ENCODE results near the gene NEU4. TPM values are rescaled to one million over a fixed set of nuclear protein-coding genes. Genes with fewer than 3 reads are reported as not detected.

Gene NEU4
- total RNA-seq, 1 experiment from 2014 or later = 3.9 TPM

- intact Hi-C loops (cut with micrococcal nuclease; ENCODE audit: unreplicated experiment) = no loop called here
- no peaks in the 10 kb centered on the region for H3K27me3 ChIP-seq (replicated peaks; ENCODE audit: control insufficient read depth, insufficient read depth, low read length)
- H3K36me3 ChIP-seq (ENCODE audit: control insufficient read depth, insufficient read depth, low read length) = no peaks in the 10 kb centered on the region
- no peaks in the 10 kb centered on the region for H3K9me3 Mint-ChIP-seq (ENCODE audit: unreplicated experiment)
- H3K4me3 ChIP-seq (ENCODE audit: low read depth, low read length) = no peak overlapping the region
- H3K9me3 ChIP-seq = no peaks in the 10 kb centered on the region
- H3K27me3 Mint-ChIP-seq (ENCODE audit: insufficient read depth, unreplicated experiment) = no peaks in the 10 kb centered on the region
- H3K4me3 Mint-ChIP-seq (ENCODE audit: unreplicated experiment) = no peak overlapping the region
- BruUV-seq (replicated peaks) = no TSS peak
- no peak overlapping the region for H3K27ac Mint-ChIP-seq (ENCODE audit: unreplicated experiment)
- TF ChIP-seq CTCF (IDR thresholded peaks at IDR 0.05; ENCODE audit: insufficient read depth in 1 of 2, low read depth in 1 of 2, low read length in 1 of 2, severe bottlenecking in 1 of 2, unreplicated experiment in 1 of 2) = no peak
- DNase-seq = no peak
- ChIA-PET CTCF (no interaction called here), POLR2A (no interaction called here)
- H3K36me3 Mint-ChIP-seq (ENCODE audit: insufficient read depth, unreplicated experiment) = peaks cover 5% of the 10 kb centered on the region
- H3K4me1 Mint-ChIP-seq (ENCODE audit: low read depth, unreplicated experiment) = no peaks in the 10 kb centered on the region
- no peaks in the 10 kb centered on the region for H3K4me1 ChIP-seq
These were observed 3.1 kb downstream of the NEU4 start for GRCh38 chr2:241811952-241812729.

DNA sequence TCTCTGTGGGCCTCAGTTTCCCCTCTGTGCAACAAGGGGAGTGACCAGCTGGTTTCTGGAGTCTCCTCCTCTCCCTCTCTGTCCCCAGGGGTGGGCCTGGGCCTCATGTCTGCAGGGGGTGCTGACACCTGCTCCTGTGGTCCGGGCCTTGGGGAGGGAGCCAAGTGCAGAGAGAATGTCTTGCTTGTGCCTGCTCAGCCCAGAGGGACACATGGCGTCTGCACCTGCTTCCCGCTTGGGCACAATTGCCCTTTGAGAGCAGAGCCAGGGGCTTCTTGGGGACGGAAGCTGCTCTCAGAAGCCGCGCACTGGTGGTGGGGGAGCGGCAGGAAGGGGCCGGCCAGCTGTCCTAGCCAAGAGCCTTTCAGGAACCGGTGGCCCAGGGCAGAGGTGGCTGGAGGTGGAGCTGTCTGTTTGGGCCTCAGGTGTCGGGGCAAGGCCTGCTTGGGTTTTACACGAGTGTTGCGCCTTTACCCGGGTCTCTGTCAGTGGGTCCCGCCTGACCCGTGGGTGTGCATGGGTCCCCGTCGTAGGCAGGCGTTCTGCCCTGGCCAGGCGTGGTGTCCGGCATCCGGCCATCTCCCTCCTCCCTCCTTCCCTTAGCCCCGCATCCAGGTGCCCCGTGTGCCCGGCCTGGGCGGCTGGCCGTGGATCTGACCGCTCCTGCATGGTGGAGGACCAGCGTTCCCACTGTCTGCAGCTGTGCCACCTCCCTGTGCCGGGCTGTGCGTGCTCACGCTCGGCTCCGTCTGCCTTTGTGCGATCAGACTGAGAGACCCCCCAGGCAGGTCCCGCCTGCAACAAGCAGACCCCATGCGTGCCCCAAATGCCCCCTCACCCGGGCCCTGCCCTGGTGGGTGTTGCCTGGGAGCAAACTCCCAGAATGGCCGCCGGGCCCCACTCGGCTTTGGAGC is 4.0 kb downstream of the NEU4 start:
- ChIA-PET POLR2A (no interaction called here), CTCF (no interaction called here)
- no peak for DNase-seq
- no TSS peak for BruUV-seq (replicated peaks)
- TF ChIP-seq CTCF (IDR thresholded peaks at IDR 0.05; ENCODE audit: insufficient read depth in 1 of 2, low read depth in 1 of 2, low read length in 1 of 2, severe bottlenecking in 1 of 2, unreplicated experiment in 1 of 2) = no peak
- H3K4me1 ChIP-seq = no peaks in the 10 kb centered on the region
- Mint-ChIP-seq H3K9me3 (ENCODE audit: unreplicated experiment) (no peaks in the 10 kb centered on the region), H3K27me3 (ENCODE audit: insufficient read depth, unreplicated experiment) (no peaks in the 10 kb centered on the region), H3K27ac (ENCODE audit: unreplicated experiment) (no peak overlapping the region), H3K36me3 (ENCODE audit: insufficient read depth, unreplicated experiment) (peaks cover 5% of the 10 kb centered on the region), H3K4me3 (ENCODE audit: unreplicated experiment) (no peak overlapping the region), H3K4me1 (ENCODE audit: low read depth, unreplicated experiment) (no peaks in the 10 kb centered on the region)
- H3K9me3 ChIP-seq = no peaks in the 10 kb centered on the region
- intact Hi-C loops (cut with micrococcal nuclease; ENCODE audit: unreplicated experiment) = no loop called here
- no peaks in the 10 kb centered on the region for H3K36me3 ChIP-seq (ENCODE audit: control insufficient read depth, insufficient read depth, low read length)
- no peaks in the 10 kb centered on the region for H3K27me3 ChIP-seq (replicated peaks; ENCODE audit: control insufficient read depth, insufficient read depth, low read length)
- H3K4me3 ChIP-seq (ENCODE audit: low read depth, low read length) = no peak overlapping the region

- H3K9me3 Mint-ChIP-seq (ENCODE audit: unreplicated experiment) = no peaks in the 10 kb centered on the region
- no peaks in the 10 kb centered on the region for H3K27me3 Mint-ChIP-seq (ENCODE audit: insufficient read depth, unreplicated experiment)
- H3K4me3 ChIP-seq (ENCODE audit: low read depth, low read length) = no peak overlapping the region
- no peak for TF ChIP-seq CTCF (IDR thresholded peaks at IDR 0.05; ENCODE audit: insufficient read depth in 1 of 2, low read depth in 1 of 2, low read length in 1 of 2, severe bottlenecking in 1 of 2, unreplicated experiment in 1 of 2)
- H3K9me3 ChIP-seq = no peaks in the 10 kb centered on the region
- no peaks in the 10 kb centered on the region for H3K4me1 ChIP-seq
- peaks cover 5% of the 10 kb centered on the region for H3K36me3 Mint-ChIP-seq (ENCODE audit: insufficient read depth, unreplicated experiment)
- no peak for DNase-seq
- BruUV-seq (replicated peaks) = no TSS peak
- H3K4me3 Mint-ChIP-seq (ENCODE audit: unreplicated experiment) = no peak overlapping the region
- no peak overlapping the region for H3K27ac Mint-ChIP-seq (ENCODE audit: unreplicated experiment)
- ChIA-PET CTCF (no interaction called here), POLR2A (no interaction called here)
- no peaks in the 10 kb centered on the region for H3K36me3 ChIP-seq (ENCODE audit: control insufficient read depth, insufficient read depth, low read length)
- H3K27me3 ChIP-seq (replicated peaks; ENCODE audit: control insufficient read depth, insufficient read depth, low read length) = no peaks in the 10 kb centered on the region
- no peaks in the 10 kb centered on the region for H3K4me1 Mint-ChIP-seq (ENCODE audit: low read depth, unreplicated experiment)
- intact Hi-C loops (cut with micrococcal nuclease; ENCODE audit: unreplicated experiment) = no loop called here
These were observed 4.8 kb downstream of the NEU4 start for GRCh38 chr2:241813644-241814392.

Data from Caco-2 (cell line).